GM20000 (cell line): Measurements from ENCODE around the gene RXRA.

Source experiments
- DNase-seq: peaks from one replicate; pipeline ENCODE4 v3.0.0; 2012; ENCODE audit warnings: low spot score
- TF ChIP-seq, protein P1 (sequence below): IDR thresholded peaks from 2 replicates; pipeline ENCODE4 v1.5.1; 2012; ENCODE audit warnings: mild to moderate bottlenecking, control low read depth; ENCODE audit errors: extremely low read depth, missing control alignments

RXRA gene

DNA sequence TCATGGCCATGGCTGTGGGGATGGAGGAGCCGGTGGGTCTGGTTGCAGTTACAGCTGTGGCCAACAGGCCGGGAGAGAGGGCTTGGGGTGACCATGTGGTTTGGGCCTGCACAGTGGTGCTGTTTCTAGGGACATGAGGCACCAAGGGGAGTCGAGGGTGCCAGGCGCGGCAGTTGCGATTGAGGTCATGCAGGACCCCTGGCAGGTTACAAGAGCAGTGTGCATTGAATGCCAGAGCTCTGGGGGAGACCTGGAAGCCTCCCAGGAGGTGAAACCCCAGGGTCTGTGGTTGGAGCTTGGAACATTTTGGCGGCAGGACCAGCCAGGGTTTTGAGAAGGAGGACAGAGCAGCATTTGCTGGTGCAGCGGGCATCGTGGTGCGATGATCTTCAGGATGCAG, 21.7 kb downstream of the RXRA start:
- no peak for DNase-seq
- TF ChIP-seq, protein P1, sequence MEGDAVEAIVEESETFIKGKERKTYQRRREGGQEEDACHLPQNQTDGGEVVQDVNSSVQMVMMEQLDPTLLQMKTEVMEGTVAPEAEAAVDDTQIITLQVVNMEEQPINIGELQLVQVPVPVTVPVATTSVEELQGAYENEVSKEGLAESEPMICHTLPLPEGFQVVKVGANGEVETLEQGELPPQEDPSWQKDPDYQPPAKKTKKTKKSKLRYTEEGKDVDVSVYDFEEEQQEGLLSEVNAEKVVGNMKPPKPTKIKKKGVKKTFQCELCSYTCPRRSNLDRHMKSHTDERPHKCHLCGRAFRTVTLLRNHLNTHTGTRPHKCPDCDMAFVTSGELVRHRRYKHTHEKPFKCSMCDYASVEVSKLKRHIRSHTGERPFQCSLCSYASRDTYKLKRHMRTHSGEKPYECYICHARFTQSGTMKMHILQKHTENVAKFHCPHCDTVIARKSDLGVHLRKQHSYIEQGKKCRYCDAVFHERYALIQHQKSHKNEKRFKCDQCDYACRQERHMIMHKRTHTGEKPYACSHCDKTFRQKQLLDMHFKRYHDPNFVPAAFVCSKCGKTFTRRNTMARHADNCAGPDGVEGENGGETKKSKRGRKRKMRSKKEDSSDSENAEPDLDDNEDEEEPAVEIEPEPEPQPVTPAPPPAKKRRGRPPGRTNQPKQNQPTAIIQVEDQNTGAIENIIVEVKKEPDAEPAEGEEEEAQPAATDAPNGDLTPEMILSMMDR: no peak

DNA sequence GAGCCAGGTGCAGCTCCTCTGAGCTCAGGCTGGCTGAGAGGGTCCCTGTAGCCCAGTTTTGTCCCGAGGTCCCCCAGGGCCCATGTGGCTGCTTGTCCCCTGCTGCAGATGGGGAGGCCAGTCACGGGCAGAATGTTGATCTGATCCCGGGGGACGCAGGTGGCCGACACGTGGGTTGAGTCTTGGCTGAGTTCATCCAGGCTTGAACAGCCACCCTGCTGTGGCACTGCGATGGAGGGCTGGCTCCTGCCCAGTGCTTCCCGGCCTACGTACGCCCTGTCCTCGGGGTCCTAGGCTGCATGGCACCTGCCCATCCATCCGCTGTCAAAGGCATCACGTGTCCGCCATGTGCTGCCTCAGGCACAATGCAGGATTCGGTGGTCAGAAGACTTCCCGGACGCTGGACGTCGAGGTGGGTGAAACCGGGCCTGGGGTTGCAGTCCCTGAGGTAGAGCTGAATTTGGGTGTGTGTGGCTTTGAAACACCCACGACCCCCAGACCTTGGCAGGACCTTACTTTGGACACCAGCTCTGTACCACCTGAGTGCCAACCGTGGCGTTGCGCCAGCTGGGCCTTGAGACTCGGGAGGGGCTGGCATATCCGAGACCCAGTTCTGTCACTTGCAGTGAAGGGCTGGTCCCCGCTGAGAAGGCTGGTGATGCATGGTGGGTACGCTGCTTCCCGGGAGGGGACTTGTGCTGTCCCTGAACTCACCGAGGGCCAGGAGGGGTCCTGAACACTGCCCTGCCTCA, 22.3 kb downstream of the RXRA start:
- no peak for DNase-seq
- TF ChIP-seq, protein P1: no peak

DNA sequence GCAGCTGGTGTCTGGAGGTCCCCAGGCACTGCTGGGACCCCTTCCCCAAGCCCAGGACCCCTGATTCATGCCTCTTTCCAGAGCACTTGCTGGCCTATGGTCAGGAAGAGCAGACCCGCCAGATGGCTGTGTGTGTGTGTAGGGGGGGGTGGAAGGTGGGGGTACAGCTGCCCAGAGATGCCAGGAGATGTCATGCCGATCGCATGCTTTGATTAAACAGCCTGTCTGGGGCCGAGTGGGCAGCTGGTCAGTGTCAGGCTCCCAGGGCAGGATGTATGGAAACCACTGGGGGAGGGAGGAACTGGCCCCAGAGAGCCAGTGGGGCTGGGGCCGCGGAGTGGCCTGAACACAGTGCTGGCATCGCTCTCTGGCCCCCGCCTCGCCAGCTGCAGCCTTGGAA, 23.7 kb downstream of the RXRA start:
- TF ChIP-seq, protein P1: no peak
- no peak for DNase-seq

DNA sequence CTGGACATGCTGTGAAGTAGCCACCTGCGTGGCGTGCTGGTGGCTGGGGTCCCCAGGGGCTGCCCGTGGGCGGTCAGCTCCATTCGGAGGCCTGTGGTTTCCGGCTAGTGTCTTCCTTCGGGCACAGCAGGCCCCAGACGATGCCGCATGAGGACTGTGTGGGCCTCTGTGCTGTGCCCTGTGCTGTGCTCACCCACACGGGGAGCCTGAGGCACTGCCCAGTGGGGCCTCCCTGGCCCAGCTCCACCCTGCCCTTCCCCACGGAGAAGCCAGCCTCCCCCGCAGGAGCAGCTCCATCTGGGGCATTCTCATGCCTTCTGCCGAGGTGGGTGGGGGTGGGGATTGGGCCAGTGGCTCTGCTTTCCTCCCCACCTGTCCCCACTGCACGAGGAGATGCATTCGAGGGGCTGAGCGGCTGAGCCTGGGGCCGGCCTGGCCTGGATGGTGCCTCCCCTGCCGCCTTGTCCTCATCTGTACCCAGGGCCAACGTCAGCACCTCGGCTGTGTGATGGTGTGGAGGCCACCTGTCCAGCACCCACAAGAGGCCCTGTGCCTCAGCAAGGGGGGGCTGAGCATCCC, 24.2 kb downstream of the RXRA start:
- TF ChIP-seq, protein P1: no peak
- no peak for DNase-seq

- DNase-seq: no peak
These were observed 25.4 kb downstream of the RXRA start for GRCh38 chr9:134351606-134352176.

GRCh38 chr9:134352247-134352933, 26.1 kb downstream of the RXRA start:
- no peak for DNase-seq
- TF ChIP-seq, protein P1: no peak

More at GRCh38 chr9:134351606-134352176, 25.4 kb downstream of the RXRA start:
- TF ChIP-seq, protein P1: no peak

GRCh38 chr9:134353539-134353938, 27.3 kb downstream of the RXRA start:
- DNase-seq: no peak
- TF ChIP-seq, protein P1: no peak
